Fibroblast of skin of left biceps (primary cell): ENCODE measurements around the gene UGT2B7.
A peak's percentile ranks its signal among the peaks of the same experiment; 100 is the strongest.
"Not testable (repeated sequence)": the region's sequence is repeated elsewhere in the genome, so short reads cannot be mapped to it uniquely, and the experiment has no call there.

Source experiments
- DNase-seq, 2 experiments: peaks; one replicate each; pipeline ENCODE4 v3.0.0-alpha.2; 2013; ENCODE audit warnings: low read depth in 2 of 2

UGT2B7 gene

GRCh38 chr4:69096111-69096656, at the start of gene UGT2B7:
Gene UGT2B7, plus strand, starts transcription at chr4:69096474. Its CDS starts 47 bp downstream, at chr4:69096521.
- no peak for DNase-seq

GRCh38 chr4:69049860-69050259, 46.4 kb upstream of the UGT2B7 start:
- DNase-seq: no peak

GRCh38 chr4:69050853-69051575, 45.3 kb upstream of the UGT2B7 start:
- not testable (repeated sequence) for DNase-seq

- DNase-seq: no peak
These were observed 44.7 kb upstream of the UGT2B7 start for GRCh38 chr4:69051576-69051943.

- DNase-seq: not testable (repeated sequence)
These were observed 42.9 kb upstream of the UGT2B7 start for GRCh38 chr4:69053309-69053885.

GRCh38 chr4:69054033-69054432, 42.2 kb upstream of the UGT2B7 start:
- not testable (repeated sequence) for DNase-seq

GRCh38 chr4:69054578-69055200, 41.6 kb upstream of the UGT2B7 start:
- peak; percentile 4 for DNase-seq

GRCh38 chr4:69056150-69056549, 40.1 kb upstream of the UGT2B7 start:
- no peak for DNase-seq

GRCh38 chr4:69056921-69057550, 39.2 kb upstream of the UGT2B7 start:
- no peak for DNase-seq

- no peak for DNase-seq
These were observed 38.5 kb upstream of the UGT2B7 start for GRCh38 chr4:69057620-69058409.

GRCh38 chr4:69058410-69059059, 37.7 kb upstream of the UGT2B7 start:
- DNase-seq: no peak

GRCh38 chr4:69060651-69061308, 35.5 kb upstream of the UGT2B7 start:
- DNase-seq: no peak

- no peak for DNase-seq
These were observed 31.9 kb upstream of the UGT2B7 start for GRCh38 chr4:69064391-69064790.

- DNase-seq: no peak
These were observed 29.3 kb upstream of the UGT2B7 start for GRCh38 chr4:69066945-69067344.

- no peak for DNase-seq
These were observed 27.2 kb upstream of the UGT2B7 start for GRCh38 chr4:69069085-69069484.

- no peak for DNase-seq
These were observed 25.7 kb upstream of the UGT2B7 start for GRCh38 chr4:69070590-69070989.

GRCh38 chr4:69071286-69071685, 25.0 kb upstream of the UGT2B7 start:
- no peak for DNase-seq

GRCh38 chr4:69073375-69073774, 22.9 kb upstream of the UGT2B7 start:
- DNase-seq: no peak

- DNase-seq: no peak
These were observed 21.0 kb upstream of the UGT2B7 start for GRCh38 chr4:69075061-69075792.

- DNase-seq: no peak
These were observed 17.4 kb upstream of the UGT2B7 start for GRCh38 chr4:69078852-69079251.
